Activated CD8-positive, alpha-beta T cell treated with anti-CD3 and anti-CD28 coated beads, Interleukin-2, amount 10 ng/mL, durations not matched to agents 7 days and 5 days (primary cell): ENCODE measurements around the gene HTRA1. TPM values are rescaled to one million over a fixed set of nuclear protein-coding genes. Genes with fewer than 3 reads are reported as not detected.

Source experiments
- ATAC-seq: fragments of 150-1000 bp; cut with Tn5 transposase; one replicate; pipeline ENCODE4 v1.10.0; 2021; ENCODE audit warnings: moderate library complexity
- CTCF ChIA-PET: fragments of 350-600 bp; sonication (Branson Sonifier 250); formaldehyde crosslinking; loops from one replicate; lab custom pipeline; 2021; ENCODE audit warnings: antibody characterized with exemption; lab: Charles Lee
- POLR2A ChIA-PET: fragments of 350-600 bp; sonication (Branson Sonifier 250); formaldehyde crosslinking; loops from one replicate; lab custom pipeline; 2021; ENCODE audit warnings: antibody characterized with exemption; lab: Charles Lee
- DNase-seq: peaks from one replicate; pipeline ENCODE4 v3.0.0-alpha.2; 2020
- H3K27ac Mint-ChIP-seq: one replicate; pipeline ENCODE4 v1.8.0; 2021; ENCODE audit warnings: mild to moderate bottlenecking, mixed read lengths
- H3K27me3 Mint-ChIP-seq: one replicate; pipeline ENCODE4 v1.8.0; 2021; ENCODE audit warnings: low read depth, mixed read lengths
- H3K36me3 Mint-ChIP-seq: one replicate; pipeline ENCODE4 v1.8.0; 2021; ENCODE audit warnings: low read depth, mixed read lengths
- H3K4me1 Mint-ChIP-seq: one replicate; pipeline ENCODE4 v1.8.0; 2021; ENCODE audit warnings: low read depth, mixed read lengths
- H3K4me3 Mint-ChIP-seq: one replicate; pipeline ENCODE4 v1.8.0; 2021; ENCODE audit warnings: mild to moderate bottlenecking, mixed read lengths
- H3K9me3 Mint-ChIP-seq: one replicate; pipeline ENCODE4 v1.8.0; 2022; ENCODE audit warnings: mixed read lengths; ENCODE audit not compliant: insufficient read depth
- total RNA-seq, 2 experiments: library from RNA; stranded (reverse); gene quantifications; one replicate each; pipeline ENCODE4 v1.2.3, GENCODE V29; 2021

The HTRA1 gene
- total RNA-seq, 2 experiments from 2014 or later, result not detected

DNA sequence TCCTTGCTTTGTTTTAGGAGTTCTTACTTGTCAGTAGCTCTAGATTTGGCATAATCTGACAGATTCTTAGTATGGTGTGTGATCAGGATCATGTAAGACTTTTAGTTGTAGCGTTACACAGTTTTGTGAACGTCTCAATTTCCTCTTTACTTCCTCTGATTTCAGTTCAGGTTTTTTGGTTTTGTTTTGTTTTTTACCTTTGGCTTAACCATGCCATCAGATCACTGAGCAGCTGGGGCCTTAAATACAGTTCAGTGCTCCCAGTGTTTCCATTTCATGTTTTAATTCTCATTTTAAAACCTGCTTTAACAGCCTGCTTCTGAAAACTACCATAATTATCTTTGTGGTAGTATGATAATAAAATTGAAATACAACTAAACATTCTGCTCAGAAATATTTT, 34.1 kb upstream of the HTRA1 start:
- Mint-ChIP-seq H3K9me3 (no peaks in the 10 kb centered on the region), H3K36me3 (peaks cover 12% of the 10 kb centered on the region), H3K27me3 (no peaks in the 10 kb centered on the region), H3K27ac (peak overlapping the region; percentile 39), H3K4me1 (peaks cover 18% of the 10 kb centered on the region), H3K4me3 (no peak overlapping the region)
- POLR2A ChIA-PET, result no interaction called here
- no peak for DNase-seq
- CTCF ChIA-PET, result interaction anchor here (1.4 kb wide), 1 partner anchor 84 kb away, joined by 3 read pairs; no protein-coding TSS in a partner anchor
- ATAC-seq, result no peak

DNA sequence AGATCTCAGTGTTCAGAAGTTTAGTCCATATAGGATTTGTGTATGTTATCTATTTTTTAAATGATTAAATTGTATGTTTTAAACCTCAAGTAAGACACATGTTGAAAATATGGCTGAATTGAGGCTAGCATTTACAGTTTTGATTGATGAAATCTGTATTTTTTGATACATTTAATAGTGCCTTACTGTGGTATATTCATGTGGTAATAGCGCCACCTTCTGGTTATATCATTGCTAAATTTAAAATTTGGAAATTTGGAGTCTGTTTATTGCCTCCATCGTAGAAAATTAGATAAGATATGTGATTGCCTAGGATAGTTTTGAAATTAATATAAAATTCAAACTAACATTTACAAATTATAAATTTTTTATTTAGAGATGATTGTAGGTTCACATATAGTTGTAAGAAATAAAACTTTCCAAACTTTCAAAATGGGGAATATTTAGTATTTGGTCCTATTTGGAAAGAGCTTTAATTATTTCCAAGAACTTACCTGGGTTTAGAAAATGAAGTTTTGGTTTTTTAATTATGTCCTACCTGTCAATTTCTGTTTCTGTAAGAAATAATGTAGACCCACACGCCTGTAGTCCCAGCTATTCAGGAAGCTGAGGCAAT, 26.0 kb upstream of the HTRA1 start:
- DNase-seq (no peak), ATAC-seq (peak; percentile 55)
- POLR2A ChIA-PET, result no interaction called here
- peaks cover 4% of the 10 kb centered on the region for H3K27me3 Mint-ChIP-seq
- H3K36me3 Mint-ChIP-seq, result no peaks in the 10 kb centered on the region
- H3K4me1 Mint-ChIP-seq, result no peaks in the 10 kb centered on the region
- CTCF ChIA-PET, result interaction anchor here (0.6 to 4.3 kb wide), 38 partner anchors 11 to 167 kb away, joined by 3 to 78 read pairs (median 4); partner anchors contain the start of genes BTBD16 and PLEKHA1
- no peaks in the 10 kb centered on the region for H3K9me3 Mint-ChIP-seq
- no peak overlapping the region for H3K4me3 Mint-ChIP-seq
- no peak overlapping the region for H3K27ac Mint-ChIP-seq

DNA sequence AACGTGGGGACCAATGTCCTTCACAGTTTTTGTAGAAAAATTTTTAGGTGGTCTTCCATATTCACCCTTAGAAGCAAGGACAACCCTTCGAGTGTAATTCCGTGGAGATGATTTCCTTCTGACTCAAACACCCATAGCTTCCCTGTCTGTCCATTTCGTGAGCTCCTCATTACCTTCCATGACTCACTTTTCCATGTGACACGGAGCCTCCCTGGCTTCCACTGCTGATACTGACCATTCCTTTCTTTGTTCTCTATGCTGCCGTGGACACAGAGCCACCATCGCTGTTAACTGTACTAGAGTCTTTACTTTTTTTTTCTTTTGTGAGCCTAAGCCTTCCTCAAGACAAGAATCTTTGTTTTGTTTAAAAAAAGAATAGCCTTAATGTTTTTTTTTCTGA, 19.4 kb upstream of the HTRA1 start:
- H3K36me3 Mint-ChIP-seq, result no peaks in the 10 kb centered on the region
- H3K27ac Mint-ChIP-seq, result no peak overlapping the region
- no peak overlapping the region for H3K4me3 Mint-ChIP-seq
- ATAC-seq (no peak), DNase-seq (no peak)
- H3K4me1 Mint-ChIP-seq, result no peaks in the 10 kb centered on the region
- H3K9me3 Mint-ChIP-seq, result no peaks in the 10 kb centered on the region
- CTCF ChIA-PET, result interaction anchor here (0.8 to 1.2 kb wide), 3 partner anchors 55 to 147 kb away, joined by 3 read pairs; no protein-coding TSS in a partner anchor
- H3K27me3 Mint-ChIP-seq, result peaks cover 11% of the 10 kb centered on the region
- POLR2A ChIA-PET, result interaction anchor here (0.6 kb wide), 1 partner anchor 19 kb away, joined by 3 read pairs; no protein-coding TSS in a partner anchor

DNA sequence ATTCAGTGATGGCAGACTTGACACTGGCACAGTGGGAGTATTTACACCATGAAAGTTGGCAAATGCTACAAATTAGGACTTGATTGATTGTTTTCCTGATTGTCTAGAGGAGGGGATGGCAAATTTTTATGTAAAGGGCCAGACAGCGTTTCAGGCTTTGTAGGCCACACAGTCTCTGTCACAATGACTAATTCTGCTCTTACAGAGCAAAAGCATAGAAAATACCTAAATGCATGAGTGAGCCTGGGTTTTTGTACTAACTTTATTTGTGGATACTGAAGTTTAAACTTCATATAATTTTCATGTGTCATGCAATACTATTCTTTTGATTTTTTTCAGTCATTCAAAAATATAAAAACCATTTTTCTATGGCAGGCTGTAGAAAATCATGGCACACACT, 15.9 kb upstream of the HTRA1 start:
- H3K27me3 Mint-ChIP-seq, result peaks cover 19% of the 10 kb centered on the region
- no peaks in the 10 kb centered on the region for H3K9me3 Mint-ChIP-seq
- no peak overlapping the region for H3K4me3 Mint-ChIP-seq
- ChIA-PET POLR2A (no interaction called here), CTCF (no interaction called here)
- DNase-seq (no peak), ATAC-seq (no peak)
- no peak overlapping the region for H3K27ac Mint-ChIP-seq
- H3K36me3 Mint-ChIP-seq, result no peaks in the 10 kb centered on the region
- no peaks in the 10 kb centered on the region for H3K4me1 Mint-ChIP-seq

DNA sequence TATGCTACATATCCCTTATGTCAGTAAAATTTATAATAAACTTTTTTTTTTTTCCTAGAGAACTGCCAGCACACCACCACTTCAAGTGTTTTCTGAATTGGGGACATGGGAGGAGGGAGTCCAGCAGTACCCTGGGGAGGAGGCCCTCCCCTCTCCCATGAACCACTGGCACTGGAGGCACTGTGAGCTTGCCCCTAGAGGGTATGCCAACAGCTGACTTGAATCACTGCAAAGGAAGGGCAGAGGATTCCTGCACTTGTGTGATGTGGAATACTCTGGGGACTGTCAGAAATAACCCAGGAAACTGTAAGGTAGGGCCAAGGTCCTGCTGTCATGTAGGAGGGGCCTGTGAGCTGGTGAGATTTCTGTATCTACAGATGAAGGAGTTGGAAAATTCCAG, 15.4 kb upstream of the HTRA1 start:
- Mint-ChIP-seq H3K4me3 (no peak overlapping the region), H3K4me1 (no peaks in the 10 kb centered on the region), H3K36me3 (no peaks in the 10 kb centered on the region), H3K27me3 (peaks cover 22% of the 10 kb centered on the region), H3K27ac (no peak overlapping the region), H3K9me3 (no peaks in the 10 kb centered on the region)
- no peak for ATAC-seq
- no peak for DNase-seq
- POLR2A ChIA-PET, result no interaction called here
- CTCF ChIA-PET, result no interaction called here

DNA sequence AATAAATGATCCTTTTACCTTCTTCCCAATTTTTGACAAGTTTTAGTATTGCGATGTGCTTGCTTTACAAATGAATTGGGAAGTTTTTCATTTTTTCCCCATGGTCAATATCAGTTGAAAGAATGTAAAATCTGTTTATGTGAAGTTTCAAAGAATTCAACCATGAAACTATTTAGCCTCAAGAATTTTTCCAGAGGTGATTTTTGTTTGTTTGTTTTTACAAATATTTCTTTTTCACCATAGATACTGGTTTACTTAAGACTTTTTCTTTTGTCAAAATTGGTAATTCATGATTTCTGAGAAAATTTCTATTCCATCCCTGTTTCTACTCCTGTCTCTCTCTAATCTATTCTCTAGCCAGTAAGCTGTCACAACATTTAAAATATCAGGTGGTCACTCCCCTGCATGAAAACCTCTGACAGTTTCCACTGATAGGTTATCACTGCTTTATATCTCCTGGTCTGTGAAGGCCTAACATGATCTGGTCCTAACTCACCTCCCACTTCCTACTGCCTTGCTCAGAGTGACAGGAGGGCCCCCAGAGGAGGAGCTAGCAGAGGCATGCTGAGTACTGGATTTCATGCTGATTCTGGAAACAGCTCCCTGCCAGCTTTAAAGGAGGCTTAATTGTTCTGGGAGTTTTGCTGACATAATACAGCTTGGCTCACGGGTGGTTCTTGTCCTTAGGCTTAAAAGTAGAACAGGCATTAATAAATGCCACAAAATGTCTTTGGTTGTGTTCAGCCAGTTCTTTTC, 14.5 kb upstream of the HTRA1 start:
- CTCF ChIA-PET, result interaction anchor here (1.0 kb wide), 1 partner anchor 12 kb away, joined by 3 read pairs; no protein-coding TSS in a partner anchor
- DNase-seq (no peak), ATAC-seq (no peak)
- H3K27ac Mint-ChIP-seq, result no peak overlapping the region
- peaks cover 22% of the 10 kb centered on the region for H3K27me3 Mint-ChIP-seq
- H3K36me3 Mint-ChIP-seq, result no peaks in the 10 kb centered on the region
- POLR2A ChIA-PET, result no interaction called here
- no peaks in the 10 kb centered on the region for H3K4me1 Mint-ChIP-seq
- no peak overlapping the region for H3K4me3 Mint-ChIP-seq
- no peaks in the 10 kb centered on the region for H3K9me3 Mint-ChIP-seq

DNA sequence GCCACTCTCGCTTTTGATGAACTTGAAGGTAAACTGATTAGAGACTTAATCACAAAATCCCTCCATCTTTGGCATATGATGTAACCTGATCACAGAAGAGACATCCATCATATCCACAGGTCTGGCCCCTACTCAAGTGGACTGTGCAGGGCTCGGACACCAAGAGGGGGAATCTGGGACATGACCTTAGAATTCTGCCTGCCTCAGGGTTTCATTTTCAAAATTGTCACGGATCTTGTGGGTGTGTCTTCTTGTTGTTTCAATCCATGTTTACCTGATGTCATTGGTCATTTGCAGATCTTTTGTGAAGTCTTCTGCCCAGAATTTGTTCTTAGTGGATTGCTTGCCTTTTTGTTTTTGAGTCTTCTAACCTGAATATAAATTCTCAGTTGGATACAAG, 12.8 kb upstream of the HTRA1 start:
- ChIA-PET CTCF (interaction anchor here (0.6 to 1.1 kb wide), 2 partner anchors 117 to 150 kb away, joined by 3 to 5 read pairs; no protein-coding TSS in a partner anchor), POLR2A (no interaction called here)
- Mint-ChIP-seq H3K4me1 (no peaks in the 10 kb centered on the region), H3K9me3 (no peaks in the 10 kb centered on the region), H3K27me3 (peaks cover 22% of the 10 kb centered on the region), H3K36me3 (no peaks in the 10 kb centered on the region), H3K4me3 (no peak overlapping the region), H3K27ac (no peak overlapping the region)
- ATAC-seq (no peak), DNase-seq (no peak)

DNA sequence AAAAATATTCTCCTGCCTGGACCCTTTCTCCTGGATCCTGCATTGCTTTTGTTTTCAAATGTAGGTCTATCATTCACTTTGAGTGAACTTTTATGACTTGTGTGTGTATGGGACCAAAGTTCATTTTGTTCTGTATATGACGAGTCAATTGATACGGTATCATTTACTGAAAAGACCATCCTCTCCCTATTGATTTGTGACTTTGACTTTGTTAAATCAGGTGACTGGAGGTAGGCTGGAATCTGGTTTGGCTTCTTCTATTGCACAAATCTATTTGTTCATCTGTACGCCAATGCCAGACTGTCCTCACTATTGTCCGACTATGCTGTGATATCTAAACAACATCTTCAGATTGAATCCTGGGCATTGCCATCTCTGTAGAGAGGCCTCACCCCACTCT, 12.2 kb upstream of the HTRA1 start:
- Mint-ChIP-seq H3K27me3 (peaks cover 22% of the 10 kb centered on the region), H3K4me3 (no peak overlapping the region), H3K9me3 (no peaks in the 10 kb centered on the region), H3K27ac (no peak overlapping the region), H3K4me1 (no peaks in the 10 kb centered on the region), H3K36me3 (no peaks in the 10 kb centered on the region)
- ChIA-PET POLR2A (no interaction called here), CTCF (no interaction called here)
- ATAC-seq (no peak), DNase-seq (no peak)

DNA sequence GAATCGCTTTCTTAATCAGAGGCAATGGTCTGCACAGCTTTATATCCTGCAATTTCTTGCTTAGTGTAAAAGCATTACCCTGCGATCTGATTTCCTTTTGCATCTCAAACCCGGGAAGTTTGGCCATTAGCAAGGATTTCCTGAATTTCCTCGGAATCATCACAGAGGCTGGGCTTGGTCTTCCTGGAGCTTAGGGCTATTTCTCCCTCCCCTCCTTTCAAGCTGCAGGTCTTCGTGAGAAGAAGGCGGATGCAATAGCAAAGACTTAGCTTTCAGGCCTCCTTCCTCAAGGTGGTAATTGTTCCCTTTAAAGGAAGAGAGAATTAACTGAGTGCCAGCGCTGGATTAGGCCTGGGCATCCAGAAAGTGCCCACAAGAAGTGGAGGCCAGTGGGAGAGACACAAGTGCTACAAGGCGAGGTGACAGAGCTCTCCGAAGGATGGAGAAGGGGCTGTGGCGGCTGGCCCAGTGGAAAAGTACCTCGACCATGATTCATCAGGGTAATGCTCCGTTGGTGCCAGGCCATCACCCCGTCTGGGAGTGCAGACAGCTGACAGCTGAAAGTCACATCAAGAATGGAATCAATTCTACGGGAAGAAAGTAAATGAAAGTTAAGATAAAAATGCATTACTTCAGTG, 10.9 kb upstream of the HTRA1 start:
- ChIA-PET CTCF (interaction anchor here (2.2 kb wide), 1 partner anchor 116 kb away, joined by 6 read pairs; no protein-coding TSS in a partner anchor), POLR2A (no interaction called here)
- no peak for ATAC-seq
- H3K9me3 Mint-ChIP-seq, result no peaks in the 10 kb centered on the region
- no peak overlapping the region for H3K27ac Mint-ChIP-seq
- H3K4me3 Mint-ChIP-seq, result no peak overlapping the region
- peaks cover 17% of the 10 kb centered on the region for H3K27me3 Mint-ChIP-seq
- DNase-seq, result no peak
- no peaks in the 10 kb centered on the region for H3K4me1 Mint-ChIP-seq
- no peaks in the 10 kb centered on the region for H3K36me3 Mint-ChIP-seq

DNA sequence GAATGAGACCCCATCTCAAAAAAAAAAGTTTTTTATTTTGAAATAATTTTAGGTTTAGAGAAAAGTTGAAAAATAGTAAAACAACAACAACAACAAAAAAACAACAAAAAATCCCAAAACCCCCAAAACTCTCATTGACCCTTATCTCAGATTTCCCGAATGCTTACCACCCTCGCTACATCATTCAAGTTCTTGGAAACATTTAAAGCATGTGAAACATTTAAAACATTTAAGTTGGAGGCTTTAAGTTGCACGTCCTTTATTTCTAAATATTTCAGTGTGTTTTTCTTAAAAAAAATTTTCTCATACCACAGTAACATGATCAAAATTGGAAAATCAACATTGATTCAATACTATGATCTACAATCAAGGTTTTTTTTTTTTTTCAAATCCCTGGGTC, 7.3 kb upstream of the HTRA1 start:
- no peak for ATAC-seq
- Mint-ChIP-seq H3K9me3 (no peaks in the 10 kb centered on the region), H3K36me3 (no peaks in the 10 kb centered on the region), H3K27ac (no peak overlapping the region), H3K4me3 (no peak overlapping the region), H3K4me1 (no peaks in the 10 kb centered on the region), H3K27me3 (peaks cover 27% of the 10 kb centered on the region)
- ChIA-PET CTCF (no interaction called here), POLR2A (no interaction called here)
- DNase-seq, result no peak

DNA sequence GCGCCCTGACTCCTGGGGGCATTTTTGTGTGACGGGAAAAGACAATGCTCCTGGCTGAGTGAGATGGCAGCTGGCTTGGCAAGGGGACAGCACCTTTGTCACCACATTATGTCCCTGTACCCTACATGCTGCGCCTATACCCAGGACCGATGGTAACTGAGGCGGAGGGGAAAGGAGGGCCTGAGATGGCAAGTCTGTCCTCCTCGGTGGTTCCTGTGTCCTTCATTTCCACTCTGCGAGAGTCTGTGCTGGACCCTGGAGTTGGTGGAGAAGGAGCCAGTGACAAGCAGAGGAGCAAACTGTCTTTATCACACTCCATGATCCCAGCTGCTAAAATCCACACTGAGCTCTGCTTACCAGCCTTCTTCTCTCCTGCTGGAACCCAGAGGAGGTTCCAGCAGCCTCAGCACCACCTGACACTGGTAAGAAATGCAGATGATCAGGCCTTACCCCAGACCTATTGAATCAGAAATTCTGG, 6.7 kb upstream of the HTRA1 start, which contains the start of gene ARMS2:
ARMS2 (plus strand) TSS at position 51 of the 478 bp plus-strand sequence; CDS start at position 126, 75 bp downstream.
- ChIA-PET POLR2A (no interaction called here), CTCF (no interaction called here)
- Mint-ChIP-seq H3K27ac (no peak within 1 kb of the TSS), H3K4me1 (no peaks in the 10 kb centered on the region), H3K9me3 (no peaks in the 10 kb centered on the region), H3K36me3 (no peaks in the 10 kb centered on the region), H3K4me3 (no peak within 1 kb of the TSS), H3K27me3 (peaks cover 29% of the 10 kb centered on the region)
- ATAC-seq, result no peak
- no peak for DNase-seq
